Mucosa of descending colon (tissue), 3 donors: ENCODE data around the gene LRRC25. TPM values are rescaled to one million over a fixed set of nuclear protein-coding genes. Genes with fewer than 3 reads are reported as not detected.
A peak's percentile ranks its signal among the peaks of the same experiment; 100 is the strongest.

ENCODE experiments used
- ATAC-seq: fragments of 200-7000 bp; cut with Tn5 transposase; one replicate; pipeline ENCODE4 v1.9.1; 2020; ENCODE audit warnings: mild to moderate bottlenecking, moderate library complexity
- DNase-seq, 3 donors: peaks; one replicate each; pipeline ENCODE4 v3.0.0-alpha.2; 2020
- H3K36me3 ChIP-seq: fragments of 200-600 bp; one replicate; pipeline ENCODE4 v1.8.0; 2021; ENCODE audit warnings: low read depth, mild to moderate bottlenecking
- H3K4me1 ChIP-seq: fragments of 200-600 bp; one replicate; pipeline ENCODE4 v1.8.0; 2021; ENCODE audit warnings: low read depth, mild to moderate bottlenecking
- H3K4me3 ChIP-seq: fragments of 200-600 bp; one replicate; pipeline ENCODE4 v1.8.0; 2021; ENCODE audit warnings: mild to moderate bottlenecking
- H3K9me3 ChIP-seq: fragments of 200-600 bp; one replicate; pipeline ENCODE4 v1.8.0; 2021; ENCODE audit warnings: mild to moderate bottlenecking
- intact Hi-C, 2 donors: fragments of 100-400 bp; cut with DNase I in 1 of 2; cut with micrococcal nuclease in 1 of 2; formaldehyde crosslinking; loops; one replicate each; pipeline versions ENCODE4 v1.11.0 to v1.11.1; 2022; cut with DNase I, micrococcal nuclease
- total RNA-seq, 3 donors: library from RNA; stranded (reverse); fragmentation: NEBNext Ultra II Directional in 2 of 3; extraction: Animal tissue kit (Norgen Biotek cat#: 25700) in 2 of 3; gene quantifications; one replicate each; pipeline versions ENCODE4 v1.2.1 to v1.2.4, GENCODE V29; 2021 to 2023
- TF ChIP-seq, protein P1 (sequence below): fragments of 200-600 bp; IDR thresholded peaks from one replicate; pipeline ENCODE4 v1.8.0; 2022; ENCODE audit warnings: antibody characterized with exemption, mild to moderate bottlenecking
- donor health status: DM: no; HTN: no; CAD: no; lungs with moderate emphysema.
- donor health status: DM: no; HTN: no; CAD: no.
- donor health status: DM: no; HTN: yes; CAD: no.

LRRC25 gene
- total RNA-seq, 3 donors from 2014 or later, result 2.1 to 8.8 (median 5.8) TPM

DNA sequence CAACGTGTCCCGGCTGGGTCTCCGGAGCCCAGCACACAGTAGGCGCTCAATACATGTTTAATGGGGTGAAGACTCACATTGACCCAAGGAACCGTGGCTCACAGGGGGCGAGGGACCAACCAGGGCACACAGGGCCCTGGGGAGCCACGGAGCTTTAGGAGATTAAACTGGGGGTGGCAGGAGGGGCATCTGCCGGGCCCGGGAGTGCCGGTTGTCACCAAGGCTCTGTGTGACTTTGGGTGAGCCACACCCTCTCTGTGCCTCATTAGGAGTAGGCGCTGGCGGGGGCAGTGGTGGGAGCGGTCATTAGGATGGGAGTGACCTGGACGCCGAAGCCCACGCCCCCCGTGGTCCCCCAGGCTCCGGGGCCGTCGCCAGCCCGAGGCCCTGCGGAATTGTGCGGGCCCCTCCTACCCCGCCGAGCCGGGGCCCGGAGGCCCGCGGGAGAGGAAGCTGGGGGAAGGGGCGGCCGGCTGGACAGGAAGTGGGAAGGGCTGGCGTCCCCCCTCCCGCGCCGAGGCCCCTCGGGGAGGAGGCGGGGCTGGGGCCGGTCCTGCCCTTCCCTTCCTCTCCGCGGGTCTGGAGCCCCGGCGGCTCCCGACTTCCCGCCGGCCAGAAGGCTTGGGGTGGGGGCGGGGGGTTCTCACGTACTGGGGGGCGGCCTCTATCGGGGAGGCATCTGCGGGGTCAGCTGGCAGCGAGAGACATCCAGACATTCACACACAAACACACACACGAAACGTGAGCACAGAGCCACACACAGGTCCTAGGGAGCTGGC lies 20.0 kb upstream of the LRRC25 start:
- DNase-seq (peak; percentile 58 to 88 (median 79)), ATAC-seq (peak; percentile 25)
- H3K36me3 ChIP-seq, result no peaks in the 10 kb centered on the region
- no peak overlapping the region for H3K4me3 ChIP-seq
- H3K4me1 ChIP-seq, result peaks cover 39% of the 10 kb centered on the region
- intact Hi-C loops, result no loop called here
- no peaks in the 10 kb centered on the region for H3K9me3 ChIP-seq
- TF ChIP-seq, protein P1, sequence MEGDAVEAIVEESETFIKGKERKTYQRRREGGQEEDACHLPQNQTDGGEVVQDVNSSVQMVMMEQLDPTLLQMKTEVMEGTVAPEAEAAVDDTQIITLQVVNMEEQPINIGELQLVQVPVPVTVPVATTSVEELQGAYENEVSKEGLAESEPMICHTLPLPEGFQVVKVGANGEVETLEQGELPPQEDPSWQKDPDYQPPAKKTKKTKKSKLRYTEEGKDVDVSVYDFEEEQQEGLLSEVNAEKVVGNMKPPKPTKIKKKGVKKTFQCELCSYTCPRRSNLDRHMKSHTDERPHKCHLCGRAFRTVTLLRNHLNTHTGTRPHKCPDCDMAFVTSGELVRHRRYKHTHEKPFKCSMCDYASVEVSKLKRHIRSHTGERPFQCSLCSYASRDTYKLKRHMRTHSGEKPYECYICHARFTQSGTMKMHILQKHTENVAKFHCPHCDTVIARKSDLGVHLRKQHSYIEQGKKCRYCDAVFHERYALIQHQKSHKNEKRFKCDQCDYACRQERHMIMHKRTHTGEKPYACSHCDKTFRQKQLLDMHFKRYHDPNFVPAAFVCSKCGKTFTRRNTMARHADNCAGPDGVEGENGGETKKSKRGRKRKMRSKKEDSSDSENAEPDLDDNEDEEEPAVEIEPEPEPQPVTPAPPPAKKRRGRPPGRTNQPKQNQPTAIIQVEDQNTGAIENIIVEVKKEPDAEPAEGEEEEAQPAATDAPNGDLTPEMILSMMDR, result no peak

DNA sequence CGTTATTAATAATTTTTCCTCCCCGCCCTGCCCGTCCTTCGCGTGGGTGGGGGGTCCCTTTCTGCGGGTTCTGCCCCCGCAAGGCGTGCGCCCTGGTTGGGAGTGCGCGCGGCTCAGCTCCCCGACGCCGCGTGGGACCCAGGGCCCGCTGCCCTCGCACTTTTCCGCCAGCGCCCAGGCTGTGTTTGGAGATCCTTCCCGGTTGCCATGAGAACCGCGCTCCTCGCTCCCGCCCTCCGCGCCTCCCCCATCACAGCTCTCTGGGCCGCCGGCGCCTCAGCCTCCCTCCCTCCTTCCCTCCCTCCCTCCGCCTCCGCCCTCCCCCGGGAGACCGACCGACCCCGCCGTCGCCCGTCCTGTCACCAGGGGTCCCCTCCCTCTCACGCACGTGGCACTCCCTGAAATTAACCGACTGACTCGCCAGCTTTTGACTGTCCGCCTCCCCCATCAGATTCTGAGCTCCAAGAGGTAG lies 19.4 kb upstream of the LRRC25 start:
- TF ChIP-seq, protein P1, result no peak
- H3K4me3 ChIP-seq, result no peak overlapping the region
- H3K4me1 ChIP-seq, result peaks cover 39% of the 10 kb centered on the region
- DNase-seq (peak; percentile 79 to 92 (median 85)), ATAC-seq (peak; percentile 55)
- intact Hi-C loops, result no loop called here
- no peaks in the 10 kb centered on the region for H3K9me3 ChIP-seq
- H3K36me3 ChIP-seq, result no peaks in the 10 kb centered on the region

- Histone ChIP-seq H3K4me1 (peaks cover 33% of the 10 kb centered on the region), H3K36me3 (no peaks in the 10 kb centered on the region), H3K4me3 (no peak overlapping the region), H3K9me3 (no peaks in the 10 kb centered on the region)
- ATAC-seq (no peak), DNase-seq (peak; percentile 50 to 80 (median 60))
- intact Hi-C loops, result no loop called here
- TF ChIP-seq, protein P1, result no peak
These were observed 17.9 kb upstream of the LRRC25 start for GRCh38 chr19:18415178-18415867.

GRCh38 chr19:18414504-18415177 lies 17.2 kb upstream of the LRRC25 start:
- Histone ChIP-seq H3K36me3 (no peaks in the 10 kb centered on the region), H3K4me3 (no peak overlapping the region), H3K9me3 (no peaks in the 10 kb centered on the region), H3K4me1 (peaks cover 31% of the 10 kb centered on the region)
- intact Hi-C loops, result no loop called here
- ATAC-seq (no peak), DNase-seq (peak; percentile 49 to 67 (median 51))
- TF ChIP-seq, protein P1, result no peak

- ATAC-seq, result no peak
- H3K4me3 ChIP-seq, result no peak overlapping the region
- H3K36me3 ChIP-seq, result no peaks in the 10 kb centered on the region
- peaks cover 24% of the 10 kb centered on the region for H3K4me1 ChIP-seq
- H3K9me3 ChIP-seq, result no peaks in the 10 kb centered on the region
- TF ChIP-seq, protein P1, result no peak
- no peak for DNase-seq
- intact Hi-C loops, result no loop called here
These were observed 15.3 kb upstream of the LRRC25 start for GRCh38 chr19:18412610-18413239.
